ENCODE results near the gene ERICH6B. TPM values are rescaled to one million over a fixed set of nuclear protein-coding genes. Genes with fewer than 3 reads are reported as not detected.

The ERICH6B gene
- polyA plus RNA-seq, 1 of the 3 experiments (the other 2 are of a cell fraction) = not detected

GRCh38 chr13:45506811-45507210, 108.7 kb downstream of the ERICH6B start:
- no peak overlapping the region for H3K4me2 ChIP-seq
- CTCF ChIA-PET = interaction anchor here (0.9 kb wide), 1 partner anchor 815 kb away, joined by 3 read pairs; no protein-coding TSS in a partner anchor
- H3K27ac ChIP-seq (ENCODE audit: low read depth in 2 of 2, low read length in 1 of 2) = no peak overlapping the region
- no peaks in the 10 kb centered on the region for H3K9me2 ChIP-seq
- POLR2A ChIA-PET = no interaction called here
- H3K79me2 ChIP-seq (ENCODE audit: insufficient read depth) = peaks cover 28% of the 10 kb centered on the region
- no peaks in the 10 kb centered on the region for H3K9me3 ChIP-seq
- no peak for DNase-seq
- H4K20me1 ChIP-seq (ENCODE audit: insufficient read depth) = peaks cover 6% of the 10 kb centered on the region
- no peak overlapping the region for H2AFZ ChIP-seq (ENCODE audit: low read depth)
- H3K4me3 ChIP-seq (ENCODE audit: low read depth in 2 of 2, low read length in 1 of 2) = no peak overlapping the region
- H3K27me3 ChIP-seq (ENCODE audit: insufficient read depth) = no peaks in the 10 kb centered on the region
- no peak overlapping the region for H3K9ac ChIP-seq
- H3F3A ChIP-seq (replicated peaks; ENCODE audit: insufficient read depth) = peaks cover 25% of the 10 kb centered on the region
- H3K36me3 ChIP-seq (replicated peaks in 1 of 2; ENCODE audit: control insufficient read depth in 1 of 2, insufficient read depth in 2 of 2, low read length in 1 of 2) = peaks cover 61 to 74% of the 10 kb centered on the region in 2 experiments
- TF ChIP-seq USF2 (IDR thresholded peaks at IDR 0.05; ENCODE audit: borderline replicate concordance, low read depth, low read length) = no peak
- TF ChIP-seq GABPA (IDR thresholded peaks at IDR 0.05; ENCODE audit: low read depth) = no peak
- no peak for TF ChIP-seq MEF2A (IDR thresholded peaks at IDR 0.05; ENCODE audit: borderline replicate concordance, low read depth)
- no peak for TF ChIP-seq POLR2AphosphoS5 (IDR thresholded peaks at IDR 0.05; ENCODE audit: low read depth, low read length)
- TF ChIP-seq SIN3A (IDR thresholded peaks at IDR 0.05; ENCODE audit: borderline replicate concordance, low read depth, low read length) = no peak
- TF ChIP-seq TAF1 (IDR thresholded peaks at IDR 0.05; ENCODE audit: borderline replicate concordance, low read depth, low read length) = no peak
- TF ChIP-seq RAD21 (IDR thresholded peaks at IDR 0.05; ENCODE audit: low read length) = no peak
- no peak for TF ChIP-seq ELF1 (IDR thresholded peaks at IDR 0.05)
- no peak for TF ChIP-seq NRF1 (IDR thresholded peaks at IDR 0.05; ENCODE audit: low read depth, low read length)
- TF ChIP-seq NFIC (IDR thresholded peaks at IDR 0.05; ENCODE audit: borderline replicate concordance) = no peak
- TF ChIP-seq JUND (IDR thresholded peaks at IDR 0.05) = no peak
- no peak for TF ChIP-seq CTCF (IDR thresholded peaks at IDR 0.05)
- TF ChIP-seq RCOR1 (IDR thresholded peaks at IDR 0.05; ENCODE audit: low read length) = no peak
- TF ChIP-seq IRF3 (IDR thresholded peaks at IDR 0.05; ENCODE audit: low read depth, low read length) = no peak
- no peak for TF ChIP-seq REST (IDR thresholded peaks at IDR 0.05; ENCODE audit: low read depth, low read length)
- TF ChIP-seq GATA2 (CRISPR knock-in tag; IDR thresholded peaks at IDR 0.05) = no peak
- H3K4me1 ChIP-seq (ENCODE audit: control insufficient read depth in 1 of 2, insufficient read depth in 2 of 2, low read depth in 1 of 2, low read length in 1 of 2) = no peaks in the 10 kb centered on the region
- 91% methylated on average over 6 of the region's 6 CpGs for WGBS (ENCODE audit: low lambda C conversion rate)

Measured in SK-N-SH (cell line).